Keratinocyte (primary cell): ENCODE measurements around the gene SOS1. TPM values are rescaled to one million over a fixed set of nuclear protein-coding genes. Genes with fewer than 3 reads are reported as not detected.

Source experiments
- DNase-seq: peaks from one replicate; pipeline ENCODE4 v3.0.0-alpha.2; 2011; ENCODE audit warnings: low read depth, missing footprints, low spot score
- FAIRE-seq: peaks from 2 replicates; lab custom pipeline; 2011; peaks lifted over from hg19 to GRCh38; lab: Jason Lieb, UNC
- H2AFZ ChIP-seq: 2 replicates; pipeline ENCODE4 v1.6.0; 2012; ENCODE audit warnings: low read length, control low read depth, inconsistent platforms; ENCODE audit not compliant: control insufficient read depth
- H3K27ac ChIP-seq: 2 replicates; pipeline ENCODE4 v1.5.1; 2011; ENCODE audit warnings: low read length; ENCODE audit not compliant: control insufficient read depth, insufficient read depth
- H3K27me3 ChIP-seq: 3 replicates; pipeline ENCODE4 v1.6.0; 2011; ENCODE audit warnings: low read length; ENCODE audit not compliant: control insufficient read depth, insufficient read depth; ENCODE audit errors: extremely low read depth
- H3K36me3 ChIP-seq, 2 experiments: 2 replicates in 1 of 2; 3 replicates in 1 of 2; pipeline ENCODE4 v1.5.1; 2011; ENCODE audit warnings: low read length in 2 of 2, mild to moderate bottlenecking in 1 of 2; ENCODE audit not compliant: control insufficient read depth in 2 of 2, insufficient read depth in 2 of 2; ENCODE audit errors: extremely low read depth in 1 of 2
- H3K4me1 ChIP-seq: 3 replicates; pipeline ENCODE4 v1.5.1; 2011; ENCODE audit warnings: low read length; ENCODE audit not compliant: control insufficient read depth, insufficient read depth; ENCODE audit errors: extremely low read depth
- H3K4me2 ChIP-seq: 3 replicates; pipeline ENCODE4 v1.6.0; 2011; ENCODE audit warnings: low read depth, low read length; ENCODE audit not compliant: control insufficient read depth, insufficient read depth; ENCODE audit errors: extremely low read depth
- H3K4me3 ChIP-seq, 3 experiments: fragments of 200-600 bp in 1 of 3; sonication (generic) in 1 of 3; 2 replicates in 2 of 3; 3 replicates in 1 of 3; pipeline ENCODE4 v1.5.1; 2011 to 2016; ENCODE audit warnings: low read length in 3 of 3, mild to moderate bottlenecking in 3 of 3, control low read depth in 2 of 3, inconsistent platforms in 1 of 3, low read depth in 1 of 3, mixed read lengths in 1 of 3, mixed run types in 1 of 3, moderate library complexity in 1 of 3; ENCODE audit not compliant: control insufficient read depth in 2 of 3, insufficient read depth in 2 of 3; ENCODE audit errors: extremely low read depth in 1 of 3
- H3K79me2 ChIP-seq: 2 replicates; pipeline ENCODE4 v1.6.0; 2012; ENCODE audit warnings: low read length; ENCODE audit not compliant: control insufficient read depth, insufficient read depth
- H3K9ac ChIP-seq: 3 replicates; pipeline ENCODE4 v1.6.0; 2011; ENCODE audit warnings: low read length; ENCODE audit not compliant: control insufficient read depth, insufficient read depth; ENCODE audit errors: extremely low read depth
- H3K9me1 ChIP-seq: 3 replicates; pipeline ENCODE4 v1.6.0; 2011; ENCODE audit warnings: low read length; ENCODE audit not compliant: control insufficient read depth, insufficient read depth; ENCODE audit errors: extremely low read depth
- H3K9me3 ChIP-seq: 2 replicates; pipeline ENCODE4 v1.5.1; 2012; ENCODE audit warnings: low read depth, low read length; ENCODE audit not compliant: control insufficient read depth
- H4K20me1 ChIP-seq: 3 replicates; pipeline ENCODE4 v1.6.0; 2011; ENCODE audit warnings: low read length; ENCODE audit not compliant: control insufficient read depth, insufficient read depth; ENCODE audit errors: extremely low read depth
- CTCF ChIP-seq, 3 experiments: IDR thresholded peaks in 1 of 3; conservative IDR thresholded peaks in 1 of 3; optimal IDR thresholded peaks in 1 of 3; 2 replicates in 2 of 3; 3 replicates in 1 of 3; pipeline versions ENCODE3 to v1.5.1; 2011; ENCODE audit warnings: low read length in 3 of 3, mild to moderate bottlenecking in 3 of 3, moderate library complexity in 2 of 3, control low read depth in 1 of 3, inconsistent platforms in 1 of 3; ENCODE audit not compliant: insufficient read depth in 2 of 3; ENCODE audit errors: extremely low read depth in 1 of 3
- EZH2 ChIP-seq: IDR thresholded peaks from one replicate; pipeline ENCODE4 v1.6.1; 2012; ENCODE audit warnings: inconsistent platforms, mild to moderate bottlenecking, low read length, moderate library complexity
- dilution Hi-C: fragments of 300-500 bp; cut with MboI; formaldehyde crosslinking; loops from one replicate; pipeline ENCODE4 v1.7.0; 2020; ENCODE audit warnings: low sequenced_read_pairs; ENCODE audit not compliant: extremely low pct_ligation_motif_present
- polyA plus RNA-seq, 5 experiments: library from polyadenylated mRNA; depleted of rRNA in 3 of 5; stranded (reverse) in 3 of 5; stranded (forward) in 1 of 5; unstranded in 1 of 5; fragments of >200 nt; gene quantifications; 1 replicate in 1 of 5; 2 replicates in 3 of 5; 3 replicates in 1 of 5; pipeline versions ENCODE4 v1.2.1 to v1.2.3, GENCODE V29; 2011 to 2012; ENCODE audit warnings: missing spikeins in 2 of 5, low read depth in 1 of 5, low replicate concordance in 1 of 5

The SOS1 gene
- polyA plus RNA-seq, 1 donor (not counting 4 experiments of a cell fraction or from before 2014, with no cell fraction given): 21.5 TPM

- no peak for FAIRE-seq
Observed at GRCh38 chr2:38951766-38952165, 169.1 kb downstream of the SOS1 start.

GRCh38 chr2:38948995-38949394 is 171.9 kb downstream of the SOS1 start:
- H3K9me1 ChIP-seq: peaks cover 2% of the 10 kb centered on the region
- peaks cover 2% of the 10 kb centered on the region for H3K27me3 ChIP-seq
- no peak for TF ChIP-seq CTCF (optimal IDR thresholded peaks at IDR 0.05 in 1 of 3, IDR thresholded peaks at IDR 0.05 in 1 of 3, conservative IDR thresholded peaks at IDR 0.05 in 1 of 3; ENCODE audit: extremely low read depth in 1 of 3, insufficient read depth in 2 of 3, low read length in 3 of 3)
- no peak for TF ChIP-seq EZH2
- no peaks in the 10 kb centered on the region for H4K20me1 ChIP-seq
- H3K9ac ChIP-seq: no peak overlapping the region
- no peak overlapping the region for H3K4me2 ChIP-seq
- peaks cover 5% of the 10 kb centered on the region for H3K4me1 ChIP-seq
- FAIRE-seq (no peak), DNase-seq (no peak)
- no peak overlapping the region for H3K4me3 ChIP-seq
- H3K36me3 ChIP-seq: no peaks in the 10 kb centered on the region
- H3K9me3 ChIP-seq: no peaks in the 10 kb centered on the region
- no peaks in the 10 kb centered on the region for H3K79me2 ChIP-seq
- dilution Hi-C loops: no loop called here
- H3K27ac ChIP-seq: no peak overlapping the region
- no peak overlapping the region for H2AFZ ChIP-seq

More at GRCh38 chr2:38951766-38952165, 169.1 kb downstream of the SOS1 start:
- Histone ChIP-seq H3K79me2 (no peaks in the 10 kb centered on the region), H3K4me1 (peaks cover 5% of the 10 kb centered on the region), H3K4me2 (no peak overlapping the region), H3K27ac (no peak overlapping the region), H3K9me3 (no peaks in the 10 kb centered on the region), H3K27me3 (peaks cover 2% of the 10 kb centered on the region), H3K36me3 (no peaks in the 10 kb centered on the region), H2AFZ (no peak overlapping the region), H3K4me3 (no peak overlapping the region), H3K9ac (no peak overlapping the region), H4K20me1 (no peaks in the 10 kb centered on the region), H3K9me1 (peaks cover 2% of the 10 kb centered on the region)
- no peak for DNase-seq
- no peak for TF ChIP-seq EZH2
- TF ChIP-seq CTCF (optimal IDR thresholded peaks at IDR 0.05 in 1 of 3, IDR thresholded peaks at IDR 0.05 in 1 of 3, conservative IDR thresholded peaks at IDR 0.05 in 1 of 3; ENCODE audit: extremely low read depth in 1 of 3, insufficient read depth in 2 of 3, low read length in 3 of 3): no peak
- dilution Hi-C loops: no loop called here
